Measurements from ENCODE around the gene JAK3. TPM values are rescaled to one million over a fixed set of nuclear protein-coding genes. Genes with fewer than 3 reads are reported as not detected.

The JAK3 gene
- total RNA-seq, 1 experiment from 2014 or later: 4.4 TPM

DNA sequence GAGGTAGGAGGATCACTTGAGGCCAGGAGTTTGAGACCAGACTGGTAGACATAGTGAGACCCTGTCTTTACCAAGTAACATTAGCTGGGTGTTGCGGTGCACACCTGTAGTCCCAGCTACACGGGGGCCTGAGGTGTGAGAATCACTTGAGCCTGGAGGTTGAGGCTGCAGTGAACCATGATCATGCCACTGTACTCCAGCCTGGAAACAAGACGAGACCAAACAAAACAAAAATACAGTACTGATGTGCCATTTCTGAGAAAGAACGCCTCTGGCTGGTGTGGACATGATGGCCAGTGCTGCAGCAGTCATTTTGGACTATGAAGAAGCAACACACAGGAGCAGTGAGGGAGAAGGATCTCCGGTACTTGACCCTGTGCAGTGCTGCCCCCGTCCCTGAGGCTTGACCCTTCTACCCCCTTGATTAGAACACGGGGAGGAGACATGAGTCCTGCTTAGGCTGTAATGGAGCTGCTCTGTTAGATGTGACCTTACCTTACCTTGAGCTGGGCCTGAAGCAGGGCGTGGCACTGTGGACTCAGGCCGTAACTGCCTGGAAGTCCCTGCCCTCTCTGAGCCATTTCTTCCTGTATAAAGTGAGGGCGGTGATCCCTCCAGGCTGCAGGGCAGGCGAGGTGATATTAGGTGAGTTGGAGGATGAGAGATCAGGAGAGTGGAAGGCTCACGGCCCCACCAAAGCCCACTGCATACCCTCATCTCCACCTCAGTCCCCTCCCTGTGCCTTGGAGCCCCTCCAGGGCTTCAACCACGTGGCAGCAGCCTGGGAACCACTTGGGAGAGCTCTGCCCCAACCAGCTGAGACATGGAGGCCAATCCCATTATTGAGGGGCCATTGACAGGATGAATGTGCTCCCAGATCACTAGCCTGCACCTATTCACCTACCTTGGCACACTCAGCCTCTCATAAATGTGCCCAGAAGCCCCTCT, 17.9 kb upstream of the JAK3 start (continued):
- TF ChIP-seq ZNF138 (CRISPR knock-in tag; conservative IDR thresholded peaks at IDR 0.05) (no peak), FOXJ3 (CRISPR knock-in tag; IDR thresholded peaks at IDR 0.05; ENCODE audit: borderline replicate concordance) (no peak), MXD4 (CRISPR knock-in tag; IDR thresholded peaks at IDR 0.05; ENCODE audit: borderline replicate concordance) (no peak), GRHL2 (CRISPR knock-in tag; IDR thresholded peaks at IDR 0.05; ENCODE audit: insufficient replicate concordance, severe bottlenecking) (no peak), ELF4 (CRISPR knock-in tag; IDR thresholded peaks at IDR 0.05; ENCODE audit: low read depth) (no peak), IRF2 (CRISPR knock-in tag; IDR thresholded peaks at IDR 0.05; ENCODE audit: borderline replicate concordance, low read depth) (no peak), NFE2L1 (CRISPR knock-in tag; IDR thresholded peaks at IDR 0.05) (0 out of 2 replicates have a peak, but pooled peaks have one; percentile 35), ETV6 (CRISPR knock-in tag; IDR thresholded peaks at IDR 0.05) (no peak), ZNF121 (CRISPR knock-in tag; IDR thresholded peaks at IDR 0.05) (0 out of 2 replicates have a peak, but pooled peaks have one; percentile 2), NFATC4 (CRISPR knock-in tag; IDR thresholded peaks at IDR 0.05) (peak; percentile 39), SMAD4 (CRISPR knock-in tag; IDR thresholded peaks at IDR 0.05) (no peak), CREB1 (CRISPR knock-in tag; IDR thresholded peaks at IDR 0.05) (no peak), ZNF671 (CRISPR knock-in tag; IDR thresholded peaks at IDR 0.05) (peak; percentile 87), ZBTB21 (CRISPR knock-in tag; IDR thresholded peaks at IDR 0.05; ENCODE audit: borderline replicate concordance) (no peak), NR2C2 (CRISPR knock-in tag; IDR thresholded peaks at IDR 0.05) (no peak), CREM (CRISPR knock-in tag; IDR thresholded peaks at IDR 0.05) (peak; percentile 62; the same call in 1 of the 2 replicates), TCF7 (CRISPR knock-in tag; IDR thresholded peaks at IDR 0.05; ENCODE audit: low read depth) (no peak)
- TF ChIP-seq, protein P1, sequence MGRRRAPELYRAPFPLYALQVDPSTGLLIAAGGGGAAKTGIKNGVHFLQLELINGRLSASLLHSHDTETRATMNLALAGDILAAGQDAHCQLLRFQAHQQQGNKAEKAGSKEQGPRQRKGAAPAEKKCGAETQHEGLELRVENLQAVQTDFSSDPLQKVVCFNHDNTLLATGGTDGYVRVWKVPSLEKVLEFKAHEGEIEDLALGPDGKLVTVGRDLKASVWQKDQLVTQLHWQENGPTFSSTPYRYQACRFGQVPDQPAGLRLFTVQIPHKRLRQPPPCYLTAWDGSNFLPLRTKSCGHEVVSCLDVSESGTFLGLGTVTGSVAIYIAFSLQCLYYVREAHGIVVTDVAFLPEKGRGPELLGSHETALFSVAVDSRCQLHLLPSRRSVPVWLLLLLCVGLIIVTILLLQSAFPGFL (CRISPR knock-in tag; IDR thresholded peaks at IDR 0.05; ENCODE audit: borderline replicate concordance): no peak
- TF ChIP-seq, protein P2, sequence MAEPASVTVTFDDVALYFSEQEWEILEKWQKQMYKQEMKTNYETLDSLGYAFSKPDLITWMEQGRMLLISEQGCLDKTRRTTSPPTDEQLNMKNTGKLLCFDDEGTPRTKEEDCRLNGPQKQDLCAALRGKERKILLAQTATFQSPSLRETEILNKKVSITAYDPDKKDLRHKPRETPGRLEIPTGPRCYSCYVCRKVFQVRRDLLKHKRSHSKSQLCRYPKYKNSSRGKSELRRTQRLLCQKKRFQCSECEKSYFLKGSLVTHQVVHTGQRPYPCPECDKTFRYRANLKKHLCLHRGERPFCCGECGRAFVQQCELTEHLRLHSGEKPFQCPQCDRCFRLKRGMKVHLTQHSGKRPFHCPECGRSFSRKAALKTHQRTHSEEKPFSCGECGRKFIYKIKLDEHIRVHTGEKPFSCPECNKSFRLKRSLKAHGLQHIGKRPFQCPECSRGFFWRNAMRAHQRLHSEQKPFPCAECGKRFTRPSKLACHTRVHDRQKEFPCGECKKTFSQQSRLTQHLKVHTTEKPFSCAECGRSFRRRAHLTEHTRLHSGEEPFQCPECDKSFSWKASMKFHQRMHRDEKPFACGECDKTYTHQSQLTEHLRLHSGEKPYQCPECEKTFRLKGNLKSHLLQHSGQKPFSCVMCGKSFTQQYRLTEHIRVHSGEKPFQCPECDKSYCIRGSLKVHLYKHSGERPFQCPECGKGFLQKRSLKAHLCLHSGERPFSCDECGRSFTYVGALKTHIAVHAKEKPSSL (CRISPR knock-in tag; conservative IDR thresholded peaks at IDR 0.05): peak; percentile 86
- TF ChIP-seq, protein P3, sequence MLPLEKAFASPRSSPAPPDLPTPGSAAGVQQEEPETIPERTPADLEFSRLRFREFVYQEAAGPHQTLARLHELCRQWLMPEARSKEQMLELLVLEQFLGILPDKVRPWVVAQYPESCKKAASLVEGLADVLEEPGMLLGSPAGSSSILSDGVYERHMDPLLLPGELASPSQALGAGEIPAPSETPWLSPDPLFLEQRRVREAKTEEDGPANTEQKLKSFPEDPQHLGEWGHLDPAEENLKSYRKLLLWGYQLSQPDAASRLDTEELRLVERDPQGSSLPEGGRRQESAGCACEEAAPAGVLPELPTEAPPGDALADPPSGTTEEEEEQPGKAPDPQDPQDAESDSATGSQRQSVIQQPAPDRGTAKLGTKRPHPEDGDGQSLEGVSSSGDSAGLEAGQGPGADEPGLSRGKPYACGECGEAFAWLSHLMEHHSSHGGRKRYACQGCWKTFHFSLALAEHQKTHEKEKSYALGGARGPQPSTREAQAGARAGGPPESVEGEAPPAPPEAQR (CRISPR knock-in tag; IDR thresholded peaks at IDR 0.05): no peak
- TF ChIP-seq, protein P4, sequence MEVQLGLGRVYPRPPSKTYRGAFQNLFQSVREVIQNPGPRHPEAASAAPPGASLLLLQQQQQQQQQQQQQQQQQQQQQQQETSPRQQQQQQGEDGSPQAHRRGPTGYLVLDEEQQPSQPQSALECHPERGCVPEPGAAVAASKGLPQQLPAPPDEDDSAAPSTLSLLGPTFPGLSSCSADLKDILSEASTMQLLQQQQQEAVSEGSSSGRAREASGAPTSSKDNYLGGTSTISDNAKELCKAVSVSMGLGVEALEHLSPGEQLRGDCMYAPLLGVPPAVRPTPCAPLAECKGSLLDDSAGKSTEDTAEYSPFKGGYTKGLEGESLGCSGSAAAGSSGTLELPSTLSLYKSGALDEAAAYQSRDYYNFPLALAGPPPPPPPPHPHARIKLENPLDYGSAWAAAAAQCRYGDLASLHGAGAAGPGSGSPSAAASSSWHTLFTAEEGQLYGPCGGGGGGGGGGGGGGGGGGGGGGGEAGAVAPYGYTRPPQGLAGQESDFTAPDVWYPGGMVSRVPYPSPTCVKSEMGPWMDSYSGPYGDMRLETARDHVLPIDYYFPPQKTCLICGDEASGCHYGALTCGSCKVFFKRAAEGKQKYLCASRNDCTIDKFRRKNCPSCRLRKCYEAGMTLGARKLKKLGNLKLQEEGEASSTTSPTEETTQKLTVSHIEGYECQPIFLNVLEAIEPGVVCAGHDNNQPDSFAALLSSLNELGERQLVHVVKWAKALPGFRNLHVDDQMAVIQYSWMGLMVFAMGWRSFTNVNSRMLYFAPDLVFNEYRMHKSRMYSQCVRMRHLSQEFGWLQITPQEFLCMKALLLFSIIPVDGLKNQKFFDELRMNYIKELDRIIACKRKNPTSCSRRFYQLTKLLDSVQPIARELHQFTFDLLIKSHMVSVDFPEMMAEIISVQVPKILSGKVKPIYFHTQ (CRISPR knock-in tag; IDR thresholded peaks at IDR 0.05): peak; percentile 55
- TF ChIP-seq, protein P5, sequence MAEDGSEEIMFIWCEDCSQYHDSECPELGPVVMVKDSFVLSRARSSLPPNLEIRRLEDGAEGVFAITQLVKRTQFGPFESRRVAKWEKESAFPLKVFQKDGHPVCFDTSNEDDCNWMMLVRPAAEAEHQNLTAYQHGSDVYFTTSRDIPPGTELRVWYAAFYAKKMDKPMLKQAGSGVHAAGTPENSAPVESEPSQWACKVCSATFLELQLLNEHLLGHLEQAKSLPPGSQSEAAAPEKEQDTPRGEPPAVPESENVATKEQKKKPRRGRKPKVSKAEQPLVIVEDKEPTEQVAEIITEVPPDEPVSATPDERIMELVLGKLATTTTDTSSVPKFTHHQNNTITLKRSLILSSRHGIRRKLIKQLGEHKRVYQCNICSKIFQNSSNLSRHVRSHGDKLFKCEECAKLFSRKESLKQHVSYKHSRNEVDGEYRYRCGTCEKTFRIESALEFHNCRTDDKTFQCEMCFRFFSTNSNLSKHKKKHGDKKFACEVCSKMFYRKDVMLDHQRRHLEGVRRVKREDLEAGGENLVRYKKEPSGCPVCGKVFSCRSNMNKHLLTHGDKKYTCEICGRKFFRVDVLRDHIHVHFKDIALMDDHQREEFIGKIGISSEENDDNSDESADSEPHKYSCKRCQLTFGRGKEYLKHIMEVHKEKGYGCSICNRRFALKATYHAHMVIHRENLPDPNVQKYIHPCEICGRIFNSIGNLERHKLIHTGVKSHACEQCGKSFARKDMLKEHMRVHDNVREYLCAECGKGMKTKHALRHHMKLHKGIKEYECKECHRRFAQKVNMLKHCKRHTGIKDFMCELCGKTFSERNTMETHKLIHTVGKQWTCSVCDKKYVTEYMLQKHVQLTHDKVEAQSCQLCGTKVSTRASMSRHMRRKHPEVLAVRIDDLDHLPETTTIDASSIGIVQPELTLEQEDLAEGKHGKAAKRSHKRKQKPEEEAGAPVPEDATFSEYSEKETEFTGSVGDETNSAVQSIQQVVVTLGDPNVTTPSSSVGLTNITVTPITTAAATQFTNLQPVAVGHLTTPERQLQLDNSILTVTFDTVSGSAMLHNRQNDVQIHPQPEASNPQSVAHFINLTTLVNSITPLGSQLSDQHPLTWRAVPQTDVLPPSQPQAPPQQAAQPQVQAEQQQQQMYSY (CRISPR knock-in tag; IDR thresholded peaks at IDR 0.05): no peak
- TF ChIP-seq, protein P6, sequence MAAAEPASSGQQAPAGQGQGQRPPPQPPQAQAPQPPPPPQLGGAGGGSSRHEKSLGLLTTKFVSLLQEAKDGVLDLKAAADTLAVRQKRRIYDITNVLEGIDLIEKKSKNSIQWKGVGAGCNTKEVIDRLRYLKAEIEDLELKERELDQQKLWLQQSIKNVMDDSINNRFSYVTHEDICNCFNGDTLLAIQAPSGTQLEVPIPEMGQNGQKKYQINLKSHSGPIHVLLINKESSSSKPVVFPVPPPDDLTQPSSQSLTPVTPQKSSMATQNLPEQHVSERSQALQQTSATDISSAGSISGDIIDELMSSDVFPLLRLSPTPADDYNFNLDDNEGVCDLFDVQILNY (CRISPR knock-in tag; IDR thresholded peaks at IDR 0.05): no peak
- TF ChIP-seq, protein P7, sequence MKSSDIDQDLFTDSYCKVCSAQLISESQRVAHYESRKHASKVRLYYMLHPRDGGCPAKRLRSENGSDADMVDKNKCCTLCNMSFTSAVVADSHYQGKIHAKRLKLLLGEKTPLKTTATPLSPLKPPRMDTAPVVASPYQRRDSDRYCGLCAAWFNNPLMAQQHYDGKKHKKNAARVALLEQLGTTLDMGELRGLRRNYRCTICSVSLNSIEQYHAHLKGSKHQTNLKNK (CRISPR knock-in tag; IDR thresholded peaks at IDR 0.05): no peak

All from WTC11 (cell line).